HepG2 (cell line): ENCODE data around the gene LSM5.

Source experiments
- FOXM1 ChIP-seq: sonication (generic); formaldehyde crosslinking; IDR thresholded peaks from 2 replicates; pipeline ENCODE4 v1.5.0; 2020; ENCODE audit warnings: missing genetic modification reagents
- RNF219 ChIP-seq: sonication (generic); formaldehyde crosslinking; IDR thresholded peaks from 2 replicates; pipeline ENCODE4 v1.5.0; 2020; ENCODE audit warnings: mild to moderate bottlenecking, missing genetic modification reagents

GRCh38 chr7:32516551-32517100 is 26.4 kb upstream of the LSM5 start:
- no peak for TF ChIP-seq FOXM1 (CRISPR knock-in tag)
- no peak for TF ChIP-seq RNF219 (CRISPR knock-in tag)
